Measurements from ENCODE around the gene SDHB.

Gene SDHB

GRCh38 chr1:16973215-16973614 is 80.6 kb downstream of the SDHB start:
- Histone ChIP-seq H3K27ac (replicated peaks) (no peak overlapping the region), H3K4me3 (replicated peaks; ENCODE audit: insufficient read depth, low read length) (no peak overlapping the region), H3K27me3 (ENCODE audit: insufficient read depth, poor library complexity, severe bottlenecking) (no peaks in the 10 kb centered on the region)
- TF ChIP-seq GABPA (IDR thresholded peaks at IDR 0.05; ENCODE audit: low read depth) (no peak), REST (IDR thresholded peaks at IDR 0.05; ENCODE audit: insufficient replicate concordance, low read depth) (no peak), POLR2AphosphoS5 (IDR thresholded peaks at IDR 0.05; ENCODE audit: low read depth) (no peak), CTCF (IDR thresholded peaks at IDR 0.05; ENCODE audit: insufficient read depth, low read length) (no peak), SPI1 (IDR thresholded peaks at IDR 0.05; ENCODE audit: borderline replicate concordance, low read depth) (no peak)
- DNase-seq (ENCODE audit: low read depth in 1 of 2, low spot score in 1 of 2) = no peak

- H3K27me3 ChIP-seq (ENCODE audit: insufficient read depth, poor library complexity, severe bottlenecking) = no peaks in the 10 kb centered on the region
- no peak overlapping the region for H3K27ac ChIP-seq (replicated peaks)
- no peak for DNase-seq (ENCODE audit: low read depth in 1 of 2, low spot score in 1 of 2)
- TF ChIP-seq POLR2AphosphoS5 (IDR thresholded peaks at IDR 0.05; ENCODE audit: low read depth) = no peak
- no peak overlapping the region for H3K4me3 ChIP-seq (replicated peaks; ENCODE audit: insufficient read depth, low read length)
These were observed 81.5 kb downstream of the SDHB start for GRCh38 chr1:16972189-16972895.

GRCh38 chr1:16971341-16972188 is 82.3 kb downstream of the SDHB start:
- Histone ChIP-seq H3K27ac (replicated peaks) (no peak overlapping the region), H3K27me3 (ENCODE audit: insufficient read depth, poor library complexity, severe bottlenecking) (no peaks in the 10 kb centered on the region)
- DNase-seq (ENCODE audit: low read depth in 1 of 2, low spot score in 1 of 2) = no peak

More at GRCh38 chr1:16971341-16972188, 82.3 kb downstream of the SDHB start:
- no peak overlapping the region for H3K4me3 ChIP-seq (replicated peaks; ENCODE audit: insufficient read depth, low read length)
- no peak for TF ChIP-seq SPI1 (IDR thresholded peaks at IDR 0.05; ENCODE audit: borderline replicate concordance, low read depth)
- TF ChIP-seq CTCF (IDR thresholded peaks at IDR 0.05; ENCODE audit: insufficient read depth, low read length) = no peak
- TF ChIP-seq GABPA (IDR thresholded peaks at IDR 0.05; ENCODE audit: low read depth) = no peak
- TF ChIP-seq POLR2AphosphoS5 (IDR thresholded peaks at IDR 0.05; ENCODE audit: low read depth) = no peak
- TF ChIP-seq REST (IDR thresholded peaks at IDR 0.05; ENCODE audit: insufficient replicate concordance, low read depth) = no peak

All from HL-60 (cell line).